Loucy (cell line): ENCODE measurements around the gene MPPED2.

Experiments
- H2AFZ ChIP-seq: fragments of 200-600 bp; sonication (generic); 2 replicates; pipeline ENCODE4 v1.6.0; 2016; ENCODE audit warnings: antibody characterized with exemption, mild to moderate bottlenecking, low read length, moderate library complexity
- H3F3A ChIP-seq: fragments of 200-600 bp; 2 replicates; pipeline ENCODE4 v1.6.0; 2016; ENCODE audit warnings: antibody characterized with exemption, low read depth, mild to moderate bottlenecking
- H3K27me3 ChIP-seq: fragments of 200-600 bp; sonication (generic); 2 replicates; pipeline ENCODE4 v1.6.1; 2014; ENCODE audit warnings: low read length, mild to moderate bottlenecking; ENCODE audit not compliant: insufficient read depth, poor library complexity, severe bottlenecking
- H3K36me3 ChIP-seq: fragments of 200-600 bp; sonication (generic); 2 replicates; pipeline ENCODE4 v1.6.1; 2016; ENCODE audit warnings: low read length; ENCODE audit not compliant: insufficient read depth
- H3K4me1 ChIP-seq: fragments of 200-600 bp; sonication (generic); 2 replicates; pipeline ENCODE4 v1.5.1; 2014; ENCODE audit warnings: low read length, mild to moderate bottlenecking; ENCODE audit not compliant: insufficient read depth, poor library complexity, severe bottlenecking
- H3K4me2 ChIP-seq: fragments of 200-600 bp; sonication (generic); 2 replicates; pipeline ENCODE4 v1.6.0; 2014; ENCODE audit warnings: antibody characterized with exemption, low read length, low read depth, mild to moderate bottlenecking; ENCODE audit not compliant: poor library complexity, severe bottlenecking
- H3K4me3 ChIP-seq: fragments of 200-600 bp; sonication (generic); 2 replicates; pipeline ENCODE4 v1.5.1; 2014; ENCODE audit warnings: low read length, mild to moderate bottlenecking, mixed read lengths; ENCODE audit not compliant: poor library complexity, severe bottlenecking
- H3K79me2 ChIP-seq: fragments of 200-600 bp; sonication (generic); 2 replicates; pipeline ENCODE4 v1.6.1; 2014; ENCODE audit warnings: low read length; ENCODE audit not compliant: insufficient read depth
- H3K9ac ChIP-seq: fragments of 200-600 bp; sonication (generic); 2 replicates; pipeline ENCODE4 v1.6.0; 2014; ENCODE audit warnings: mild to moderate bottlenecking, low read depth, low read length, moderate library complexity; ENCODE audit not compliant: poor library complexity, severe bottlenecking
- H3K9me2 ChIP-seq: fragments of 200-600 bp; sonication (generic); replicated peaks from 2 replicates; pipeline ENCODE4 v1.6.1; 2016; ENCODE audit warnings: low read depth, low read length, mixed read lengths
- H3K9me3 ChIP-seq: fragments of 200-600 bp; sonication (generic); 2 replicates; pipeline ENCODE4 v1.6.1; 2014; ENCODE audit warnings: mild to moderate bottlenecking, antibody characterized with exemption, low read length, low read depth; ENCODE audit not compliant: insufficient read depth
- H4K20me1 ChIP-seq: fragments of 200-600 bp; sonication (generic); 2 replicates; pipeline ENCODE4 v1.6.0; 2014; ENCODE audit warnings: antibody characterized with exemption, low read length, mild to moderate bottlenecking; ENCODE audit not compliant: insufficient read depth, poor library complexity, severe bottlenecking
- CTCF ChIP-seq: fragments of 200-600 bp; sonication (generic); conservative IDR thresholded peaks from 2 replicates; pipeline ENCODE4 v1.5.1; 2014; ENCODE audit warnings: mild to moderate bottlenecking, antibody characterized with exemption, low read length
- EZH2phosphoT487 ChIP-seq: fragments of 200-600 bp; IDR thresholded peaks from 2 replicates; pipeline ENCODE4 v1.6.1; 2018; ENCODE audit warnings: antibody characterized with exemption, mild to moderate bottlenecking, moderate library complexity, borderline replicate concordance

MPPED2 gene

GRCh38 chr11:30485756-30486155 is 100.4 kb downstream of the MPPED2 start:
- H3K36me3 ChIP-seq: no peaks in the 10 kb centered on the region

GRCh38 chr11:30485222-30485621 is 100.9 kb downstream of the MPPED2 start:
- TF ChIP-seq EZH2phosphoT487 (no peak), CTCF (no peak)
- no peaks in the 10 kb centered on the region for H3K9me3 ChIP-seq
- H2AFZ ChIP-seq: no peak overlapping the region
- no peak overlapping the region for H3K4me3 ChIP-seq
- no peaks in the 10 kb centered on the region for H3K36me3 ChIP-seq
- no peaks in the 10 kb centered on the region for H4K20me1 ChIP-seq
- H3K9ac ChIP-seq: no peak overlapping the region
- no peak overlapping the region for H3K4me2 ChIP-seq
- no peaks in the 10 kb centered on the region for H3K79me2 ChIP-seq
- H3F3A ChIP-seq: no peaks in the 10 kb centered on the region
- H3K27me3 ChIP-seq: no peaks in the 10 kb centered on the region
- H3K4me1 ChIP-seq: no peaks in the 10 kb centered on the region
- no peaks in the 10 kb centered on the region for H3K9me2 ChIP-seq

More at GRCh38 chr11:30485756-30486155, 100.4 kb downstream of the MPPED2 start:
- Histone ChIP-seq H3F3A (no peaks in the 10 kb centered on the region), H4K20me1 (no peaks in the 10 kb centered on the region), H3K9me2 (no peaks in the 10 kb centered on the region), H3K27me3 (no peaks in the 10 kb centered on the region), H3K79me2 (no peaks in the 10 kb centered on the region), H3K4me2 (no peak overlapping the region), H3K4me1 (no peaks in the 10 kb centered on the region), H3K4me3 (no peak overlapping the region), H2AFZ (no peak overlapping the region), H3K9ac (no peak overlapping the region), H3K9me3 (no peaks in the 10 kb centered on the region)
- TF ChIP-seq CTCF (no peak), EZH2phosphoT487 (no peak)

- Histone ChIP-seq H3K36me3 (no peaks in the 10 kb centered on the region), H3K4me1 (no peaks in the 10 kb centered on the region), H3K9ac (no peak overlapping the region), H3F3A (no peaks in the 10 kb centered on the region), H3K9me3 (no peaks in the 10 kb centered on the region), H3K4me2 (no peak overlapping the region), H3K9me2 (no peaks in the 10 kb centered on the region), H2AFZ (no peak overlapping the region), H3K79me2 (no peaks in the 10 kb centered on the region), H3K27me3 (no peaks in the 10 kb centered on the region), H3K4me3 (no peak overlapping the region), H4K20me1 (no peaks in the 10 kb centered on the region)
- no peak for TF ChIP-seq CTCF
- no peak for TF ChIP-seq EZH2phosphoT487
Measured at GRCh38 chr11:30483056-30483455, 103.1 kb downstream of the MPPED2 start.
